T follicular helper cell (primary cell): Measurements from ENCODE around the gene LIPF.
"Not testable (repeated sequence)": the region's sequence is repeated elsewhere in the genome, so short reads cannot be mapped to it uniquely, and the experiment has no call there.

Experiments used
- DNase-seq: peaks from one replicate; pipeline ENCODE4 v3.0.0-alpha.2; 2020; ENCODE audit warnings: low read depth

The LIPF gene

DNA sequence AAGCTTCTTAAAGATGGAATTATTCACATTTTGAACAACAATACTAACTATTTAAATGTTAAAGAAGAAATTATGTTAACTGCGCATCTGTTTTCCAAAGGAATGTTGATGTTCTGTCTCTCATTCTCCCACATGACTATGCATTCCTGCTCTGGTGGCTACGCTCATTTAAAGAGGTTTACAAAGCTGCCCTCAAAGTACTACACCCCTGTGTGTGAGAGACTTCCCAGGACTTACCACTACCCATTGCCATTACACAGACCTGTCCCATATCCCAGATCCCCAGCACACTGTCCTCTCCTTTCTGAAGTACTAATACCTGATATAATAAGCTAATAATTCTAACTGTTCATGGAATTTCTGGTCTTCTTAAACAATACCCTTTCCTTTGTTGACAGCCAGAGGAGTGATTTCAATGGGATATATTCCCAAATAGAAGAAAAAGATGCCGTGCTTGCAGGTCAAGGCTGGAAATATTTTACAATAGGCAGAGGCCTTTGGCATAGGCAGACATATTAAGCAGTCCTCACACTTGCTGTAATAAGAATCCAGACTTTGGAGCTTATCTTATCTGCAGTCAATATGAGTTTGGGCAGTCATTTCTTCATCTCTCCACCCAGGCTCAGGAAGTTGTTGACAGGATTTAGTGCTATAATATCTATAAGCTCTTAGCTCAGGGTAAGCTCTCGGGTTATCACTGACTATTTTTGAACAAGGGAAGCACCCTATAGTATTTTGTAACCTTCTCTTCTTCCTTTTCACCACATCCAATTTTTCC lies 12.2 kb downstream of the LIPF start:
- no peak for DNase-seq

DNA sequence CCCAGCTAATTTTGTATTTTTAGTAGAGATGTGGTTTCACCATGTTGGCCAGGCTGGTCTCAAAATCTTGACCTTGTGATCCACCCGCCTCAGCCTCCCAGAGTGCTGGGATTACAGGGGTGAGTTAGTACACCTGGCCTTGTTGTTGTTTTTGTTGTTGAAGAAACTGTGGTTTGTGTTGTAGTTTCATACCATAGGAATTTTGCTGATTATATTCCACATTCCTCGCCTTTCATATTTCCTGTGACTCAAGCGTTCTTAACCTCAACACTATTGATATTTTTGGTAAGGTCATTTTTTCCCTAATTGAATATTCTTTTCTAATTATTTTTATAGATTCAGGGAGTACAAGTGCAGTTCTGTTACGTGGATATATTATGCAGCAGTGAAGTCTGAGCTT lies 16.7 kb downstream of the LIPF start:
- DNase-seq = no peak

DNA sequence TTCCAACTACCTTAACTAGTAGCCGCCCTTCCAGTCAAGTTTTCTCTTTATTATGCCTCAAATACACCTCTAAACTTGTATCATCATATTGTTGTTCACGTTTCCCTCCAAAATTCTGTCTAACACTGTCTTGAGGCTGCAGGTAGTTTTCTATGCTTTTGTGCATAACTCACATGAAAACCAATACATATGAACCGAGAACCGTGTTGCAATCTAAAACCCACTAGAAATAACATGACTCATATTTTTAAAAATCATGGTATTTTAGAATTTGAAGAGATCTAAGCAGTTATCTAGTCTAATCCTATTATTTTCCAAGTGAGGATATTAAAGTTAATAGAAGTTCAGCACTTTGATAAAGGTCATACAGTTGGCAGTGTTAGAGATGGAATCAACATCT lies 18.2 kb downstream of the LIPF start:
- DNase-seq = no peak

DNA sequence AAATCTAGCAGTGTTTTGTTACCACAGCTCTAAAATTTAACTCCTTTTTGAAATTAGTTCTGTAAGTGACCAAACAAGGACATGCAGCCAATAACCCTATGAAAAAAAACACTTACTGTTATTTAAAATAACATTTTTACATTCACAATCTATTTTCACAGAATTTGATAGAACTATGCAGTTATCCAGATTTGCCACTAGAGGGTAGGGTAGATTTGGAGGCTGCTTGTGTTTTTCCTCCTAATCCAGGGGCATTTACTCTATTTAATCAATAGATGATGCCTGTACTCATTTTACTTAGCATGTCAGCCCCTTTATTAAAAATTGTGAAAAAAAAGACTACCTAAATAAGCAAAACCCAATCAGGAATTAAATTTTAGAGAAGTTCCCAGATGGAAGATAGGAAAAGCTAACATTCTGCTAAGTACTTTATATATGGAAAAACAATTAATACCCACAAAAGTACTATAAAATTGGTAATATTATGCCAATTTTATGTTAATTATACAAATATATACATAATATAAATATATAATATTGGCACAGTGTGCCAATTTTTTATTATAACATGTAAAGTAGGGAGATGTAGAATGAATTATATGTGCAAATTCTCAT lies 23.7 kb downstream of the LIPF start:
- no peak for DNase-seq

DNA sequence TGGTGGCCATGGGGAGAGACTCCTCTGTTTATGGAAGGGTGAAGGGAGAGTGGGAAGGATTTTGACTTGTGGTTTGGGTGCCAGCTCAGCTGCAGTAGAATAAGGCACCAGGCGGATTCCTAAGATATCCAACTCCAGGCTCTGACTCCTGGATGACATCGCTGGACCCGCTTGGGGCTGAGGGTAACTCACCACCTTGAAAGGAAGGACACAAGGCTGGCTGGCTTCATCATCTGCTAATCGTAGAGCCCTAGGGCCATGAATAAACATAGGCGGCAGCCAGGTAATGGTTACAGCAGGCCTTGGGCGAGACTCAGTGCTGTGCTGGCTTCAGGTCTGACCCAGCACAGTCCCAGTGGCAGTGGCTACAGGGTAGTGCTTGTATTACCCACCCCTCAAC lies 25.1 kb downstream of the LIPF start:
- no peak for DNase-seq

DNA sequence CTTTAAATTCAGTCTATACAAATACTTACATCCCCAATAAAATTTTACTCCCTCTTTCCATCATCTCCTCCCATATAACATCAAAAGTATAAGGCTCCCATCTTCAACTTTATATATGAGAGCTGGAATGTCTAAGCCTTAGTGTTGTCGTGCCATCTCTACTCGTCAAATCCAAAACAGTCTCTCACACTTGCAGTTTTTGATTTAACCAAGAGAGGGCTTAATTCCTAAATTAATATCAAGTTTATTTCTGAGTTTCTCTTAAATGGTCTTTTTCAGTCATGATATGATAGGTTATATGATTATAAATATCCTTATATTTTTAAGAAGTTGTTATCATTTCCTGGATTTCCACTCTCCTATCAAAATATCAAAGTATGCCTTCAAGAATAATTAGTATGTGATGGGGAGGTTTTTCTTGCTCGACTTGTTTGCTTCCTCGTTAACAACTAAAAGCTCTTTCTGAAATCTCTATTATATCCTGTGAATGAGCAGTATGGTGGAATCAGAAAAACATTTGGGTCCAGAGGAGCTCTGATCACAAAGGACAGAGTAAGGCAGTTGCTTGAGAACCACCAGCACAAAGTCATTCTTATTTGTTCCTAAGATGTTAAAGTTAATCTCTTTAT lies 29.3 kb downstream of the LIPF start:
- DNase-seq = no peak

DNA sequence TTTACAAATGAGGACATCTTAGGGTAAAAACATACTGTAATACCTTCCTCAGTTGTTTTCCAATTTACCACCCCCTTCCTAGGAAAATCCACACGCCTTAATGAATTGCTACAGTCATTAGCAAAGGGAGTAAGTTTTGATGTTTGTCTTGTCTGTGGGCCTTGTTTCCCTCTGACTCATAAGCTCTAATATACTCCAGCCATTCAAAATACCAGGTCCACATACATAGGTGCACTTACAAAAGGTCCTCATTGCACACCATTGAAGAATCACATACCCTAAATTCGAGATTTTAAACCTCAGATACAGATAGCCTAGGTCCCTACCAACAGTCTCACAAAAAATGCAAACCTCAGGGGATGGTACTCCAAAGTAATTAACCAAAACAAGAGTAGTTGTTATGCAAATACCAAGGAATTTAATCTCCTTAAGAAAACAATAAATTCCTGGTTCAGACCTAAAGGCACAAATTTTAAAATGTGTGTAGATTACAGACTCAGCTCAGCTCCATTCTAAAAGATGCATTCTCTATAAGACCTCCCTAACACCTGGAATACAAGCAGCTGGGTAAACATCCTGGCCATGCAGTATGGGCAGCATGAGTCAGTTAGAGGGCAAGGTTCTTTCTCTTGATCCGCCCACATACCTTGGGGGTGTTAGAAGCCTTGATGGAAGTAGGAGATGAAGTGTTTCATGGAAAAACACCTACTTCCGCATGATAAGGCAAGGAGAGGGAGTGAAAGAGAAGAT lies 38.8 kb downstream of the LIPF start:
- no peak for DNase-seq

DNA sequence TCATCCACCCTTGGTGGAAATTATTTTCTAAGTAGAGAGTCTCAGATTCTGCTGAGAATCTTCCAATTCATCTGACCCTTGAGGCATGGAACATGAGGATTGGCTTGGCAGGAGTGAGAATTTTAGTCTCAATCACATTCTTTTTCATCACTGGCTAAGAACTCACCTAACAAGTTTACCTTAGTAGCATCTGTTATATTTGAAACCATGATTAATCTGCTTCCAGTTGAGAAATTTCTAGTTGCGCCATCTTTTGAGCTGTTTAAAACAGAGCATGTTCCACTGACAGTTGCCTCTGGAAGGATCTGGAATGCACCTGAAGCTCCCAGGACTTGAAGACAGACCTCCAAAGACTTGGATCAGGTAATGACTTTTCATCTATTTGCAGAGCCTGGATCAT lies 41.7 kb downstream of the LIPF start, which contains the start of gene LIPK:
TSS of gene LIPK (plus strand) at position 292 of the 400 bp plus-strand sequence. CDS start 18,295 bp downstream, outside the sequence.
- no peak for DNase-seq

DNA sequence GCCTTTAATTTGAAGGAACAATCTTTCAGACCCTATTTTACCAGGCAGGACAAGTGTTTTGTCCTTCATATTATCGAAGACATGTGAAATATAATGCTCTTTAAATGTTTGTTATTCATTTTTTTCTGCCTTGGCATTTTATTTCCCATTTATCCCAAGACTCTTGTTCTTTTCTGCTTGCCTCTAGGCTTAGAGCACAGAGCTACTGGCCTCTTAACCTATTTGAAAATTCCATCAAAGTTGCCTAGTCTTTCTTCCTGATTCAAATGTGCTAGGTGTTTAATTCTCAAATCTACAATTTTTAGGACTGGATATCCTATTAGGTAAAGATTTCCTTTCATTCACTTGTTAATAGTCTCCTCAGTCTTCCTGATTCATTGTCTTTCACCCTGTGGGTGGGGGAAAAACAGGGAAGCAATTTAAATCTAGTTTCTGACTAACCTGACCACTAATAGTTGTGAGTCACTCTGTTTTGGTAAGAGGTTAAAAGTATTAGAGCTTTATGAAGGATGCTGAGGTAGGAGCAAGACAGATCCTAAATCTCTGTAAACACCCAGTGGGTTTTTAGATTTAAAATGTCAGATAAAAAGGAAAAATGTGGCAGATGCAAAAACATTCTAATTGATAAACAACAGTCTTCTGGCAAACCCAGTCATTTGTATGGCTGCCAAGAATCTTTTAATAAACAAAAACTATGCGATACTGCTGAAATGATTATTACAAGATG lies 43.4 kb downstream of the LIPF start:
- no peak for DNase-seq

DNA sequence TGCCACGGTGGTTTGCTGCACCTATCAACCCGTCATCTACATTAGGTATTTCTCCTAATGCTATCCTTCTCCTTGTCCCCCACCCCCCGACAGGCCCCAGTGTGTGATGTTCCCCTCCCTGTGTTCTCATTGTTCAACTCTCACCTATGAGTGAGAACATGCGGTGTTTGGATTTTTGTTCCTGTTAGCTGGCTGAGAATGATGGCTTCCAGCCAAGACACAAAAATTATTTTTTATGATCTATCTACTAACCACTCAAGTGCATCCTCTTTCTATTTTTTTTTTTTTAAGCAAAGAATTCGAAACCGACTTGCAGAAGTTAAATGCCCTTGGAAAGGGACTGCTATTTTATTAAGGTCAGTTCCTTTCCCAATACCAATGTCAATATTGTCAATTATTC lies 45.1 kb downstream of the LIPF start:
- DNase-seq = not testable (repeated sequence)

DNA sequence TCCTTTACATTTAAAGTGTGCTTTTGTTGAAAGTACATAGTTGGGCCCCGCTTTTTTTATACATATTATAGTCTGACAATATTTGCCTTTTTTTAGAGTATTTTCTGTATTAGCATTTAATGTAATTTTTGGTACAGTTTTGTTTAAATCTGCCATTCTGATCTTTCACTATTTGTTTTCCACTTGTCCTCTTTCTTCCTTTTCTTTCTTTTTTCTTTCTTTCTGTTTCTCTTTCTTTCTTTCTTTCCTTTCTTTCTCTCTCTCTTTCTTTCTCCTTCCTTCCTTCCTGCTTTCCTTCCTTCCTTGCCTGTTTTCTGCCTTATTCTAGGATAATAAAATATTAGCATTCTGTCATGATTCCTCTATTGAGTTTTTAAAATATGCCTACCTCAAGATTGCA lies 51.3 kb downstream of the LIPF start:
- no peak for DNase-seq

DNA sequence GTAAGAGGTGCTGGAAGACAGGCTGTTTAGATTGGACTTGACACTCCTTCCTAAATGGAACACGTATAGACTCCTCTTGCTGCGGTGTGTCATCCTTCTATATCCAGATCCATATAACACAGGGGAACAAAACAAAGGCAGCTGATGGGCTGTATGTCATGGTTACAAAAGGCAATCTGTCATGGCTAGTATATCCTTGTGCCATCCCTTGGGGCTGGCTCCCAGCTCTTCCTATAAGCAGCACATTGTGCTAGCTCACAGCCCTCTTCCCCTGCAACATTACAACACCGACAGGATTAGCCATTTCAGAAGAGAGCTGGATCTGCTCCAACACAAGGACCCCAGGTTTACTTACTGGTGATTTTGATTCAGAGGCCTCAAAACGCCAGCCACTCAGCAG lies 57.1 kb downstream of the LIPF start:
- DNase-seq = no peak

DNA sequence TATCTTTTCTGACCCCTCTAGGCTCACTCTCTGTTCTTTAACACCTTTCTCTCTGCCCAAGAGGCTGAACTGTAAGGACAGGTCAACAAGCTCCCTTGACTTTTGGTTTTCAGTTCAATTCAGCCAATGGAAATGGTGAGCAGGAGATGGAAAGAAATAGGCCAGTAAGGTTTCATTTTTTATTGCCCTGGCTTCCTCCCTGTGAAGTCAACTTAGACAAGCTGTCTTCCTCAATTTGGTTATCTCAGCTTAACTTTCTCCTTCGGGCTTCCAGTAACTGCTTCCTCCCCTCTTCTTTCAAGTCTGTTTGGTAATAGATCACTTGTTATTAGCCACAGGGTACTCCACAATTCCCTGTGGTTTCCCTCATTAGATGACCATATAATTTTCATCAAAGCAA lies 61.6 kb downstream of the LIPF start:
- DNase-seq = no peak

DNA sequence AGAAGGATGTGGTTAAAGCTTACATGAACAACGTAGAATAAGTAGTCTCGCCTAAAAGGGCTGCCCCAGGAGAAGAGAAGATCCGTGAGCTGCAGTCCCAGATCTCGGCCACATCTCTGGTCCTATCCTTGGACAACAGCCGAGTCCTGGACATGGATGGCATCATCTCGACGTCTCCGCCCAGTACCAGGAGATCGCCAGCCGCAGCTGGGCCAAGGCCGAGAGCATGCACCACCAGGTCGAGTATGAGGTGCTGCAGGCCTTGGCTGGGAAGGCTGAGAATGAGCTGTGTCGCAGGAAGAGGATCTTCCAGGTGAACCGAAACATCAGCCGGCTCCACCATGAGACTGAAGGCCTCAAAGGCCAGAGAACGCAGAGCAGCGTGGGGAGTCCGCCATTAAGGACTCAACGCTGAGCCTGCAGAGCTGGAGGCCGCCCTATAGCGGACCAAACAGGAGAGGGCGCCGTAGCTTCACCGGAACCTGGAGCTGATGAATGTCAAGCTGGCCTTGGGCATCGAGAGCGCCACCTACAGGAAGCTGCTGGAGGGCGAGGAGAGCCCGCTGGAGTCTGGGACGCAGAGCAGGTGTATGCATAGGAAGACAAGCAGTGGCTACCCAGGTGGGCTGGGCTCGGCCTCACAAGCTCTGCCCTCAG lies 64.0 kb downstream of the LIPF start:
- DNase-seq = no peak
